ENCODE data around the gene SCIN.

DNA sequence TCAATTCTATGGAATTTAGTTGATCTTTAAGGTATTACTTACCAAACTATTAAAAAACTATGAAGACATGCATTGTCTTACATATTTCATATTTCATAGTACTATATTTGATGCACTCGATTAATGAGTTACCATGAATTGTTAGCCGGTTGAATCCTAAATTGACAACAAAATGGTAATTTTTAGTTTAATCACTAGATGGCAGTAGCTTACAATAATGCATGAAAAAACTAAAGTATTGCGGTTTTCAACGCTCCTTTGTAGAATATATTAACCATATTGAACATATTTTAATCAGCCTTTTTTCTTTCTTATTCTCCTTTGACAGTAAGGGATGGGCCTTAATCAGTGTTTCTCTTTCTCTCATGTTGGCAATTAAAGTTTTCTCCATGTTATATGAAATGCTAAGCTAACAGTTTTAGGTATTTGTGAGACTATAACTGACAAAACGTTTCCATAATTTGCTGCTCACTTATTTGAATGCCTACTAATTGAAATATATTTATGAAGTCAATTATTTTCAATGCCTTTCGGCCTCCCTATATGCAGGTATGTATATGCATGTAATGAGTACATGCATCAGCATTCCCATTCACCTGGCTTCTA, 68.4 kb downstream of the SCIN start:
- no peak for TF ChIP-seq CEBPB (IDR thresholded peaks at IDR 0.05)
- no peak for TF ChIP-seq EP300 (IDR thresholded peaks at IDR 0.05; ENCODE audit: borderline replicate concordance)
- TF ChIP-seq, protein P1, sequence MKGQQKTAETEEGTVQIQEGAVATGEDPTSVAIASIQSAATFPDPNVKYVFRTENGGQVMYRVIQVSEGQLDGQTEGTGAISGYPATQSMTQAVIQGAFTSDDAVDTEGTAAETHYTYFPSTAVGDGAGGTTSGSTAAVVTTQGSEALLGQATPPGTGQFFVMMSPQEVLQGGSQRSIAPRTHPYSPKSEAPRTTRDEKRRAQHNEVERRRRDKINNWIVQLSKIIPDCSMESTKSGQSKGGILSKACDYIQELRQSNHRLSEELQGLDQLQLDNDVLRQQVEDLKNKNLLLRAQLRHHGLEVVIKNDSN (IDR thresholded peaks at IDR 0.05): no peak
- TF ChIP-seq NFIC (IDR thresholded peaks at IDR 0.05): no peak

Measured in Ishikawa (cell line).